ENCODE measurements around the gene AK3.

Gene AK3

DNA sequence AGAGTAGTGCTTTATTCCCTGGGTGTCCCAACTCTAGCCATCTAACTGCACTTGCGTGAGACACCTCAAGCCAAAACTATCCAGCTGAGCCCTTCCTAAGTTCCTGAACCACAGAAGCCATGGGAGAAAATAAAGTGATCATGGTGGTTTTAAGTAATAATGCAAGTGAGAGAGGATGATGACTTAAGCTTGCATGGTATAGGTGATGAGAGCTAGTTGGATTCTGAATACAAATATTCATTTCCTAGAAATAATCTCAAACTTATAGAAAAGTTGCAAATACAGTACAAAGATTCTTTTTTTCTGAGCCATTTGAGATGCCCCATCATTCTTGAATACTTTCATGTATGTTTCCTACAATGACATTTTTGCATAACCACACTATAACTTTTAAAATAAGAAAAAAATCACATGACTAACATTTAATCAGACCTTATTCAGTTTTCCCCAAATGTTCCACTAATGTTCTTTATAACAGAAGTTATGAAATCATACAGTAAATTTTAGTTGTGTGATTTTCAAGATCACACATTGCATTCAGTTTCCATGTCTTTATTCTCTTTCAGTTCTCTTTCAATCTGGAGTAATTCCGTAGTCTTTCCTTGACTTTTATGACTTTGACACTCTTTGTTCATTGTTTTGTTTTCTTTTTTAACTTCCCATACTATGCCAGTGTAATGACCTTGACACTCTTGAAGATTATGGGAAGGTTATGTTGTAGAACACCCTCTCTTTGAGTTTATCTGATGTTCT, 5.5 kb upstream of the AK3 start:
- no peak for DNase-seq

DNA sequence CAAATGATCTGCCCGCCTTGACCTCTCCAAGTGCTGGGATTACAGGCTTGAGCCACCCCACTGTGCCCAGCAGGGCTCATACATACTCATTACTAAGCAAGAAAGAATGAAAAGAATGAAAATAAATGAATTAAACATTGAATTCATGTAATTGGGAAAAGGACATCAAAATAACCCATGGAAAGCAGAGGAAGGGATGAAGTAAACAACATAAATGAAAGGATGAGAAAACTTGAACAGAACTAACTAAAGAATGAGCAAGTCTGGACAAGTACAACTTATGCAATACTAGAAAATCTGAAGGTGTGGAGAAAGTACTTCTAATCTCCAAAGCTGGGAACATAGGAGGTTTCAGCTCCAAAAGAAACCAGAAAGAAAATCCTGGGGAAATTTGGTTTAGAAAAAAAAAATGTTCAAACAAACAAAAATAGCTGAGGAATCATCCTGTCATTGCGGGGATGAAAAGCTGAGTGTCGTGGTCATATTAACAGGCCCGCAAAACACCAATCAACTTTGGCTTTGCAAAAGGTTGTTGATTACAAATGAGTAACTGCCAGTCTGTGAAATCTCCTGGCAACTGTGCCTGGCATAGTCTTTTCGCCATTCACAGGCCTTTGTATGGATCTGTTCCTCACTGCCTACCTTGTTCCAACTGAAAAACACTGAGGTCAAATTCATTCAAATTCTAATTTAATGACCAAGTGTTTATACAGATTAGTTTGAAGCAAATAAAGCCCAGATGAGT, 2.3 kb upstream of the AK3 start:
- DNase-seq: no peak

DNA sequence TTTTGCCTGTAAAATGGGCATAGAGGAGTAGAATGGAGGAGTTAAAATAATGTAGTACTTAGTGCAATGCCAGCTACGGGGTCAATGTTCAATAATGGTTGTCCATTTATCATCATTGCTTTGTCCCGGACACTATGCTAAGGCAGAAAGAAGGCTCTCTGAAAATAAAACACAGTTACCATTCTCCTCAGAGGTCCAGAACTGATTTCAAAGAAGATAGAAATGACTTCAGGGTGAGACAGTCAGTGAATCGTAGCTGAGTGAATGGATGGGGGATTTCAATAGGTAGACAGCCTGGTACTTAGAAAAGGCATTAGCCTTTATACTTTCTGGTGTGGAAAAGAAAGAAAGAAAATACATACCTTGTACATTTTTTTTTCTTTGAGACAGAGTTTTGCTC, 1.2 kb upstream of the AK3 start:
- DNase-seq: no peak

DNA sequence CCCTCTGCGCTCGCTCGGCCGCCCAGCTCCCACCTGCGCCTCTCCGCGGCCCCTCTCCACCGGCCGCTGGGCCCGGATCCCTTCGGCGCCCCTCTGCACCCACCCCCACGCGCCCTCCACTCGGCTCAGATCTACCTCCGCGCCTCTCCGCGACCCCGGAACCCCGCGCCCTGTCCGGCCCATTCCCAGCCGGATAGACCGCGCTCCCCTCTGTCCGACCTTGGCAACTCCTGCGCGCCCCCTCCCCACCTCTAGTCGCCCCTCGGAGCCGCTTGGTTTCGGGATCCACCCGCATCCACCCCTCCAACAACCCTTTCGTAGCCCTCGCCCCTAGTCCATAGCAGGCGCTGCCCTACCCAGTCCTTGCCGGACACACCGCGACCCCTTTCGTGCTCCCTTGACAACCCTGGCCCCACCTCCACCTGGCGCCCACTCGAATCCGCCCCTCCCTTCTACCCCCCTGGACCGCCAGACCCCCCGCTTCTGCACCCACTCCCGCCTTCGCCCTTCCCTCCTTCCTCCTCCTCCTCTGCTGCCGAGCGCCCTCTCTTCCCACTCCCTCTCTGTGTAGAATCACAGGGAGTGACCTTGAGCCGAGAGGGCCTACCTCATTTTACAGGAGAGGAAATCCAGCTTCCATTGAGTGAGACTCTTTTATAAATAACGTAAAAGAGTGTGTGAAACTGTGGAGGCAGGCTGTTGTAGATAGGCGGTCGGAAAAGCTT, 525 bp upstream of the AK3 start:
- DNase-seq: peak; percentile 36

DNA sequence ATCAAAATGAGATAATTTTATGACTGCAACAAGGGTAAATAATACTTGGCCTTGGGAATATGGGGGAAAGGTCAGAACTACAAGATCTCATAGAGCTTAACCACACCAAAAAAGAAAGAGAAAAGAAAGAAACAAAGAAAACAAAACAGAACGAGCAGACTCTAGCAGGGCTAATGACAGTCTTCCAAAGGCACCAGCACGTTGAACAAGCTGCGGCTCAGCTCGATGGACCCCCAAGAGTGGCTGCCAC, 689 bp downstream of the AK3 start:
- peak; percentile 41 for DNase-seq

DNA sequence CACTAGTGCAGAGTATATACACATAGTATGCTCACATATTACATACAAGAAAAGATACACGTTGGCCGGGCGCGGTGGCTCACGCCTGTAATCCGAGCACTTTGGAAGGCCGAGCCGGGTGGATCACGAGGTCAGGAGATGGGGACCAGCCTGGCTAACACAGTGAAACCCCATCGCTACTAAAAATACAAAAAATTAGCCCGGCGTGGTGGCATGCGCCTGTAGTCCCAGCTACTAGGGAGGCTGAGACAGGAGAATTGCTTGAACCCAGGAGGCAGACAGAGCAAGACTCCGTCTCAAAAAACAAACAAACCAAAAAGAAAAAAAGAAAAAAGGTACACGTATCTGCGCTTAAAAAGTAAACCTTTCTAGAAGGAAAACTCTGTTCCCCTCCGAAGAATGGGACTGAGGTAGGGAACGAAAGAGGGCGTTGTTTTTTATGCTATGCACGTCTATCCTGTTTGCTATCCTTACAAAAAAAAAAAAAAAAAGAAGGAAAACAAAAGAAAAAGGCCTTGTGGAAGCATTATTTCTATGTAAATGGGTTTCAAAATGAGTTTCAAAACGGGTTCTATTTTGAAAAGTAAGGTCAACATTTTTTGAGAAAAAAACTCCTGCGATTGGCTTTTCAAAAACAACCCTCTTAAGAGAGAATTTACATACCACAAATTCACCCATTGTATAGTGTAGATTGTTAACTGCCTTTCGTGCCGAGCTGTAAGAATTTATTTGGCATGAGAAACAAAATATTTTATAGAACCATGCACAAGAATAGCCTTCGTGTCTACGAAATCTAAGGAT, 1.2 kb downstream of the AK3 start:
- DNase-seq: no peak

DNA sequence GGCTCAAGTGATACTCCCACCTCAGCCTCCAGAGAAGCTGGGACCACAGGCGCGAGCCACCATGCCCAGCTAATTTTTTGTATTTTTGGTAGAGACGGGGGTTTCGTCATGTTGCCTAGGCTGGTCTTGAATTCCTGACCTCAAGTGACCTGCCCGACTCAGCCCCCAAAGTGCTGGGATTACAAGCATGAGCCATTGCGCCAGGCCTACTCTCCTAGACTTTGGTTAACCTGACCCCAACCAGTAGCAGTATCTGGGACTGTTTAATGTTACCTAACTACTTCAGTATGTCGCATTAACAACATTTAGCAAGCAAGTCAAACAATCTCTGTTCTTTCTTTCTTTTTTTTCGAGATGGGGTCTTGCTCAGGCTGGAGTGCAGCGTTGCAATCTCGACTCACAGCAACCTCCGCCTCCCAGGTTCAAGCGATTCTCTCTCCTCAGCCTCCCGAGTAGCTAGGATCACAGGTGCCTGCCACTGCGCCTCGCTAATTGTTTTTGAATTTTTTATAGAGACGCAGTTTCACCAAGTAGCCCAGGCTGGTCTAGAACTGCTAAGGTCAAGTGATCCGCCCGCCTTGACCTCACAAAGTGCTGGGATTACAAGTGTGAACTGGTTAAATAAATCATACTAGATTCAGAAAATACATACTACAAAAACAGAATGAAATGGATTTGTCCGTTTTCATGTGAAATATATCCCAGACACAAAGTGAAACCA, 2.0 kb downstream of the AK3 start:
- DNase-seq: no peak

DNA sequence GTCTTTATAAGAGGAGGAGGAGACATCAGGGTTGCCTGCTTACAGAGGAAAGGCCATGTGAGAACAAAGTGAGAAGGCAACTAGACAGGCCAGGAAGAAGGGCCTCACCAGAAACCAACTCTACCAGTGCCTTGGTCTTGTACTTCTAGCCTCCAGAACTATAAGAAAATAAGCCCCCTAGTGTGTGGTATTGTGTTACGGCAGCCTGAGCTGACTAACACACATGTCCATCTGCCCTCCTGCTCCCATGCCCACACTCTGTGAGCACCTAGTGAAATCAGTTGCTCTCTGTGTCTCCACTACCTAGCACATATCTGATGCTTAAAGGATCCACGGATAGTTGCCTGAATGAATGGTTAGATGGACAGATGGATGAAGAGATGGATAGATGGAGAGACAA, 6.9 kb downstream of the AK3 start:
- no peak for DNase-seq

DNA sequence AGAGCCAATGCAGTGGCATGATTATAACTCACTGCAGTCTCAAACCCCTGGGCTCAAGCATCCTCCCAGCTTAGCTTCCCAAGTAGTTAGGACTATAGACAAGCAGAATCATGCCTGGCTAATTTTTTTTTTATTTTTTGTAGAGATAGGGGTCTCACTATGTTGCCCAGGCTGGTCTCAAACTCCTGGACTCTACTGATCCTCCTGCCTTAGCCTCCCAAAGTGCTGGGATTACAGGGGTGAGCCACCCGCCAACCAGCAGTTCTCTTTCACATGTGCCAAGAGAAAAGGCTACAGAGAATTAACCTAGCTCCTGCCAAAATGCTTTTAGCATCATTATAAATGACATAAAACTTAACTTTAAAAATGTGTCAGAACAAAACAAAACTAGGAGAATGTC, 8.1 kb downstream of the AK3 start:
- DNase-seq: no peak

DNA sequence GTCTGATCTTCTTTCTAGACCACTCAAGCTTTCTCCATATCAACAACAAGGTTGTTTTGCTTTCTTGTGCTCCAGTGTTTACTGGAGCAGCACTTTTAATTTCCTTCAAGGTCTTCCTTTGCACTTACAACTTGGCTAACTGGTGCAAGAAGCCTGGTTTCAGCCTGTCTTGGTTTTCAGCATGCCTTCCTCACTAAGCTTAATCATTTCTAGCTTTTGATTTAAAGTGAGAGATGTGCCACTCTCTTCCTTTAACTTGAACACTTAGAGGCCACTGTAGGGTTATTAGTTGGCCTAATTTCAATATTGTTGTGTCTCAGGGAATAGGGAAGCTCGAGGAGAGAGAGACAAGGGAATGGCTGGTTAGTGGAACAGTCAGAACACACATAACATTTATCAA, 13.4 kb downstream of the AK3 start:
- no peak for DNase-seq

DNA sequence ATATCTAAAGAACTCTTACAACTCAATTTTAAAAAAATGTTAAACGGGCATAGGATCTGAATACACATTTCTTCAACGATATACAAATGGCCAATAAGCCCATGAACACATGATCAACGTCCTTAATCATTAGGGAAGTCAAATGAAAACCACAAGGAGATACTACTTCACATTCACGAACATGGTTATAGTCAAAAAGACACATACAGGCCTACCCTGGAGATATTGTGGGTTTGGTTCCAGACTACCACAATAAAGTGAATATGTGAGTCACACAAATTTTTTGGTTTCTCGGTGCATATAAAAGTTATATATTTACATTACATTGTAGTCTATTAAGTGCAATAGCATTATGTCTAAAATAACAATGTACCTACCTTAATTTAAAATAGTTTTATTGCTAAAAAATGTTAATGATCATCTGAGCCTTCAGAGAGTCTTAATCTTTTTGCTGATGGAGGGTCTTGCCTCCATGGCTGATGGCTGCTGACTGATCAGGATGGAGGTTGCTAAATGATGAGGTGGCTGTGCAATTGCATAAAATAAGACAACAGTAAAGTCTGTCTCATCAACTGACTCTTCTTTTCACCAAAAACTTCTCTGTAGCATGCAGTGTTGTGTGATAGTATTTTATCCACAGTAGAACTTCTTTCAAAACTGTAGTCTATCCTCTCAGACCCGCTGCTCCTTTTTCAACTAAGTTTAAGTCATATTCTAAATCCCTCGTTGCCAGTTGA, 15.1 kb downstream of the AK3 start:
- no peak for DNase-seq

DNA sequence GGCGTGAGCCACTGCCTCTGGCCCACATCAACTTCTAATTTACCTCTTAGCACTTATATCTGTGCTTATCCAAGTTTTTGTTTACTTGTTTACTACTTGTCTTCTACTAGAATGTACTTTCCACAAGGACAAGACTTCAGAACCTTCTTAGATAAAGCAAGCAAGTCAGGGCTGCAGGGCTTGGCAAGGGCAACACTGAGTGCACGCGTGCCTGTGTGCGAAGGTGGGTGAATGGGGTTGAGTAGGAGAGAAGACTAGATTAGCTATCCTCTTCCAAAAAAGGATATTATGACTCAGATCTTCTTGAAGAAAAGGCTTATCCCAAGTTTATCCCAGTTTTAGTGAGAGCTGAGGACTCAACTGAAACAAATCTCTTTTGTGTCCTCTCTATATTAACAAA, 19.3 kb downstream of the AK3 start:
- no peak for DNase-seq

DNA sequence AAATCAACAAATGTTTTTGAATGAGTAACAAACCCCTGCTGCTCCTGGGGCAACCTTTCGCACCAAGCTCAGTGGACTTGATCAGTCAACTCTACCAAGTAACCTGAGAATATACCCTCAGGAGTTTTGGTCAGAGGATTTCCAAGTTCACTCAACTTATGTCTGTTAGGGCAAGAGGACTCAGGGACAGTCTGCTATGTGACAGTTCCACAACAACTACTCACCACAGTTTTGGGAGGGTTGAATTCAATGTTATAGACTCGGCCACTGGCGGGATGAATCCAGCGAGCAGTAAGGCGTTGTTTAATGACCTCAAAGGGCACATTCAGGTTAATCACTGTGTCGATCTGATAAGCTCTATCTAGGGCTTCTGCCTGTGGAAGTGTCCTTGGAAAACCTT, 22.1 kb downstream of the AK3 start:
- no peak for DNase-seq

DNA sequence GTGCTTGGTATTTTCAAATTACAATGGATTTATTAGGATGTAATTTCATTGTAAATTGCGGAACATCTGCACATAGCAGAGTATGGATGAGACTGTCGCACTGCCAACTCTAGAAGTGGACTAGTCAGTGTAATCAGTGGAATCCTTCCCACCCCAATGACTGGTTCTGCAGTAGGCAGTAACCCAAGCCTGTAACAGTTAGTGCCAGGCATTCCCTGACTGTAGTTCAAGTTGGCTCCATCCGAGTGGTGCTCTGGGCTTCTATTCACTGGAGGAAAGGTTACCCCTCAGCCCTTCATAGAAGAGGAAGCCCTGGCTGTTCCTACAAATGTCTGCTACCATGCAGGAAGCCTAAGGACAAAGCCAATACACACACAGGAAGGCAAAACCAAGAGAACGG, 23.2 kb downstream of the AK3 start:
- DNase-seq: no peak

DNA sequence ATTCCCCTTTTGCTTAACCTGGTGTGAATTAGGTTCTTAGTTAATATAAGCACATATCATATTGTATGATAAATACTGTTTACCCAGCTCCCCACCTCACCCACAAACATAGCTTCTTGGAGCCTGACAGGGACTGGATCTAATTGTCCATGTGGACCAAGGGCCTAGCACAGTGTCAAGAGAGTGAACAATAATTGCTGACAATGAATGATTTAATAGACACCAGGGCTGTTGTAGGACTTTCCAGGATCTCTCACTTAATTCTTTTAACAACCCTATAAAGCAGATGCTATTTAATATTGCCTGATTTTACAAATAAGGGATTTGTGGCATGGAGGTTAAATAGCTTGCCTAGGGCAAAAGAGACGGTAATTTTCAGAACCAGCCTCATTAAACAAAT, 24.8 kb downstream of the AK3 start:
- DNase-seq: no peak

DNA sequence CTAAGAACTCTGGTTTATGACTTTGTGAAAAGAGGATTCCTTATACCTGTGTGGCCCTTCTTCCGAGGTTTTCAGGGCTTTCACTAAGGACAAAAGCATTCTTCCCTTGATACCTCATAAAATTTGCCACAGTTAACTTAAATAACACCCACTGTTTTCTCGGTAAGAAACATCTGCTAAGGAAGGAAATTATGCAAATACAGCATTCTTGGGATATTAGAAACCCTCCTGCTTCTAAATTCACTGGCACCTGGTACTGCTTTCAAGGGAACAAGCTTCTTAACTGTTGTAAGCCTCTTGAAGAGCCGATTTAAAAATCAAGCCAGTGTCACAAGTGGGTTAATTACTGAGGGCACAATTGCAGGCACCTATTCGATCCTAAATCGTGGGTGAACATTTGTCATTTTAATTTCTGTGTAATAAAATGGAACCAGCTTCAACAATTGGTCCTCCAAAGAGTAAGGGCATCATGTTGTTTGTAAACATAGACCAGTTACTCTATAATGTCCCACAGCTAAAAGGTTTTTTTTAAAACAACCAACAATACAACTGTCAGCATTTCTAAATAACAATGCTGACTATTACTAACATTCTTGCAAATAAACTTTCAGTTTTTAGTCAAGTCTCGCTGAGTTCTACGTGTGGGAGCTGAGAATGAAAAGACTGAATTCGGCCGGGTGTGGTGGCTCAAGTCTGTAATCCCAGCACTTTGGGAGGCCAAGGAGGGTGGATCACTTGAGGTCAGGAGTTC, 26.6 kb downstream of the AK3 start:
- no peak for DNase-seq

DNA sequence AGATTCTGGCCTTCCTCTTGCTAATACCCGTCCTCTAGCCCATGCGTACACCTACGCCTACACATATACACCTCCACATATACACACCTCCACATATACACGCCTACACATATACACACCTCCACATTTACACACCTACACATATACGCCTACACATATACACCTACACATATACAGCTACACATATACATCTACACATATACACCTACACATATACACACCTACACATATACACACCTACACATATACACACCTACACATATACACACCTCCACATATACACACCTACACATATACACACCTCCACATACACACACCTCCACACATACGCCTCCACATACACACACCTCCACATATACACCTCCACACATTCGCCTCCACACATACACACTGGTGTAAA, 27.2 kb downstream of the AK3 start:
- DNase-seq: no peak

DNA sequence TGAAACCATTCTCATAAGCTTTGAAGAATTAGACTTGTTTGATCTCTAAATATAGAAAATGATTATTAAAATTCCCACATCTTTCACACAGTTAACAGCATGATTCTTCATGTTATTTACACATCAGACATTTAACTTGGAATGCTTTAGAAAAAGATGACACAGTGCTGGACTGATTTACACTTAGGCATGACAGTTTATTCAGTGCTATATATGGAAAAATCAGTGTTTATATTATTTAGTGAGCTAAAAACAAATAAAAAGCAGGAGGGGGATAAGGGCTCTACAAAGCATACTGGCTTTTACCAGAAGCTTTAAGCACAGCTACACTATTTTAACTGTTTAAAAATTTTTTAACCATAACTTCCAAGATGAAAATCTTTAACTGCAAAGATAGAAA, 31.6 kb downstream of the AK3 start:
- DNase-seq: no peak

DNA sequence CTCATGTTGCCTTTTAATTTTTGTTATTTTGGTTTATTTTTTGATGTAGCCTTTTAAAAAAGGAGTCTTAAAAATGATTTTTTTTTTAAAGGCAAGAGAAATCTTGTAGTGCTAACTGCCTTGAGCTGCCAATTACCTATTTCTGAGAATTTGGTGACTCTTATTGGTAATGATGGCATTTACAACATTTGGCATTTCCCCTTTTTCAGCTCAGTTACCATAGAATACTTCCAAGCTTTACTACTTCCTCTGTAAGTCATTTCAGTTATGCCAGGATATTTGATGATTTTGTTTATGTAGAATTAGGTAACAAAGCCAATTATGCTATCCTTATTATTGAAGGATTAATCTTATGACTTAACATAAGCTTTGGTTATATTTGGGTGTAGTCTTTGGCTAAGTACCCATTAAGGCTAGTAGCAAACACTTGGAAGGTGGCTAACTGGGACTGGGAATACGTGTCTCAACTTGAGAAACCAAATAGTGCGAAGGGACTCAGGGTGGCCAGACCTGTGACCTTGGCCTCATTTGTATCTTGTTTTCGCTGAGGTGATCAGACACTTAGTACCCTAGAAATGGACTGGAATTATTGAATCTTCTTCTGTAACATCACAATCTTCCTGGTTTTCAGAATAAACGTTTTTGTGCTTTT, 33.9 kb downstream of the AK3 start:
- no peak for DNase-seq

DNA sequence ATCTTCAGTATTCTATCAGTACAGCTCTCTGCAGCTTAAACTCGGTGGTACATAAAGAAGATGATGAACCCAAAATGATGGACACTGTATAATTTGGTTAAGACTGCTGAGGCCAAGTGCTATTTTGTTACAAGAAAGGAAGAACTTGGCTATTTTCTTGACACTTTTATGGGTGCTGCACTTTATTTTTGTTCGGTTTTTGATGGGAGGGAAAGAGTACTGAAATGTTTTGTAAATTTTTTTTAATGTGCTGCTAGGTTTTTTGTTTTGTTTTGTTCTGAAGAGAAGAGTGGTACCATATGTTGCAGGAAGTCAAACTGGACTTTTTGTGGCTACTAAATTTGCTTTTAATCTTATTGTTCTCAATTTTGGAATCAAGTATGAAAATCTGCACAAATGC, 35.0 kb downstream of the AK3 start:
- no peak for DNase-seq

DNA sequence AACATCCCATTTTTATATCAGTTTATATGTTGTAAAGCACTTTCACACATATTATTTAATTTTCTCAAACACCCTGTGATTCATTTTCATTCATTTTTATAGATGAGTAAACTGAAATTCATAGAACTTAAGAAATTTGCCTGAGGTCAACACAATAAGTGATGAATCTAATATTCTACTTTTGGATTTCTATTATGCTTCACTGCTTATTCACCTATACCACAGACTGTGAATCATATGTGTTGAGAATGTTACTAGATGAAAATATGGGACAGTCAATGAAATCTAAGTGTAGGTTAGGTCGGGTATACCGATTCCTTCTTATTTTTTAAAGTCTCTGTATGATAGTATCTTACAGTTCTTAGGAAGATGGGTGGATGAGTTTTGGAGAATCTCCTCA, 36.9 kb downstream of the AK3 start:
- no peak for DNase-seq
